GM18909 (cell line): ENCODE results near the gene SPDL1.
"Not testable (repeated sequence)": the region's sequence is repeated elsewhere in the genome, so short reads cannot be mapped to it uniquely, and the experiment has no call there.

ENCODE experiments used
- ATAC-seq: cut with Tn5 transposase; IDR thresholded peaks from one replicate; pipeline ENCODE4 v1.9.1; 2021; ENCODE audit warnings: mild to moderate bottlenecking; ENCODE audit not compliant: unreplicated experiment, poor library complexity

The SPDL1 gene

GRCh38 chr5:169569513-169569912 lies 14.1 kb upstream of the SPDL1 start:
- ATAC-seq, result no peak

- ATAC-seq, result no peak
Observed at GRCh38 chr5:169571355-169571754, 12.2 kb upstream of the SPDL1 start.

GRCh38 chr5:169574134-169574646 lies 9.4 kb upstream of the SPDL1 start:
- ATAC-seq, result no peak

- no peak for ATAC-seq
Observed at GRCh38 chr5:169576181-169576598, 7.4 kb upstream of the SPDL1 start.

- ATAC-seq, result no peak
Observed at GRCh38 chr5:169577951-169578350, 5.6 kb upstream of the SPDL1 start.

GRCh38 chr5:169580964-169581363 lies 2.6 kb upstream of the SPDL1 start:
- ATAC-seq, result no peak

GRCh38 chr5:169581580-169582227 lies 1.9 kb upstream of the SPDL1 start:
- ATAC-seq, result peak; percentile 40

GRCh38 chr5:169583101-169583423 lies 511 bp upstream of the SPDL1 start:
- peak; percentile 45 for ATAC-seq

GRCh38 chr5:169584998-169585451 lies 1.5 kb downstream of the SPDL1 start:
- ATAC-seq, result no peak

- ATAC-seq, result no peak
Observed at GRCh38 chr5:169590602-169591001, 7.0 kb downstream of the SPDL1 start.

GRCh38 chr5:169591636-169592035 lies 8.1 kb downstream of the SPDL1 start:
- no peak for ATAC-seq

- no peak for ATAC-seq
Observed at GRCh38 chr5:169592937-169593650, 9.5 kb downstream of the SPDL1 start.

GRCh38 chr5:169595172-169595820 lies 11.7 kb downstream of the SPDL1 start:
- ATAC-seq, result no peak

GRCh38 chr5:169599451-169599850 lies 15.9 kb downstream of the SPDL1 start:
- no peak for ATAC-seq

GRCh38 chr5:169602535-169602934 lies 19.0 kb downstream of the SPDL1 start:
- ATAC-seq, result no peak

- ATAC-seq, result no peak
Observed at GRCh38 chr5:169606279-169606678, 22.7 kb downstream of the SPDL1 start.

GRCh38 chr5:169607882-169608281 lies 24.3 kb downstream of the SPDL1 start:
- no peak for ATAC-seq

GRCh38 chr5:169609716-169610115 lies 26.1 kb downstream of the SPDL1 start:
- ATAC-seq, result no peak

- ATAC-seq, result no peak
Observed at GRCh38 chr5:169610606-169611005, 27.0 kb downstream of the SPDL1 start.

GRCh38 chr5:169615561-169615960 lies 32.0 kb downstream of the SPDL1 start:
- no peak for ATAC-seq

- not testable (repeated sequence) for ATAC-seq
Observed at GRCh38 chr5:169624307-169624706, 40.7 kb downstream of the SPDL1 start.
